ENCODE data around the gene ATP8B3. TPM values are rescaled to one million over a fixed set of nuclear protein-coding genes. Genes with fewer than 3 reads are reported as not detected.

The ATP8B3 gene
- total RNA-seq, 1 experiment from 2014 or later: 9.6 TPM

GRCh38 chr19:1787116-1787515 lies 25.0 kb downstream of the ATP8B3 start:
- H3K36me3 Mint-ChIP-seq (ENCODE audit: insufficient read depth in 1 of 3, low read depth in 3 of 3): peaks cover 0 to 4% (median 0%) of the 10 kb centered on the region in 3 experiments; a peak in 3 of 7 replicates
- H3K27me3 Mint-ChIP-seq (ENCODE audit: low read depth): peaks cover 47% of the 10 kb centered on the region
- Histone ChIP-seq H2BK120ac (ENCODE audit: low read depth, low read length, poor library complexity, severe bottlenecking) (no peak overlapping the region), H3K23me2 (ENCODE audit: insufficient read length, low read depth, low read length, poor library complexity, severe bottlenecking) (peaks cover 3% of the 10 kb centered on the region), H3K14ac (ENCODE audit: insufficient read depth, low read length) (no peak overlapping the region), H3T11ph (ENCODE audit: low read length) (no peak overlapping the region), H3K4ac (ENCODE audit: low read depth, low read length) (no peak overlapping the region), H2AFZ (ENCODE audit: low read length) (no peak overlapping the region), H3K4me2 (ENCODE audit: insufficient read depth, insufficient read length, low read length) (no peak overlapping the region), H3K4me1 (ENCODE audit: insufficient read depth, low read length) (no peaks in the 10 kb centered on the region), H3K18ac (ENCODE audit: insufficient read length, low read depth, low read length) (no peak overlapping the region), H2BK15ac (ENCODE audit: low read depth, low read length) (no peak overlapping the region), H3K79me2 (ENCODE audit: insufficient read depth, low read length) (no peaks in the 10 kb centered on the region), H2BK5ac (ENCODE audit: insufficient read length, low read length) (no peak overlapping the region), H2BK20ac (ENCODE audit: low read depth, low read length, poor library complexity, severe bottlenecking) (no peak overlapping the region), H4K5ac (ENCODE audit: insufficient read length, low read depth, low read length) (no peak overlapping the region), H3K23ac (ENCODE audit: insufficient read length, low read depth, low read length) (no peak overlapping the region), H4K20me1 (ENCODE audit: control insufficient read depth, insufficient read depth, insufficient read length) (no peaks in the 10 kb centered on the region), H3K9ac (ENCODE audit: extremely low read depth, insufficient read length, low read length) (no peak overlapping the region), H3K9me3 (ENCODE audit: control insufficient read depth, low read depth, low read length) (no peaks in the 10 kb centered on the region), H3K79me1 (ENCODE audit: insufficient read depth, low read depth, low read length, poor library complexity, severe bottlenecking) (no peaks in the 10 kb centered on the region), H4K91ac (ENCODE audit: insufficient read length, low read depth, low read length) (no peak overlapping the region), H3K27me3 (ENCODE audit: insufficient read depth, low read length) (no peaks in the 10 kb centered on the region), H3K27ac (ENCODE audit: insufficient read length, low read depth, low read length) (no peak overlapping the region), H3K56ac (ENCODE audit: insufficient read length, low read depth, low read length) (no peak overlapping the region), H2AK5ac (ENCODE audit: insufficient read length, low read length) (no peak overlapping the region), H2BK12ac (ENCODE audit: insufficient read length, low read depth, low read length) (no peak overlapping the region), H4K8ac (replicated peaks; ENCODE audit: insufficient read length, low read depth, low read length) (no peak overlapping the region)
- no peak overlapping the region for H3K4me3 Mint-ChIP-seq
- WGBS (ENCODE audit: extremely low coverage, insufficient read length, low lambda C conversion rate): no CpG with 5 or more reads among the region's 8 CpGs
- no peak overlapping the region for H3K27ac Mint-ChIP-seq
- H3K9me3 Mint-ChIP-seq: peaks cover 12 to 16% of the 10 kb centered on the region in 2 experiments; a peak in 4 of 5 replicates
- no peak for DNase-seq
- H3K4me1 Mint-ChIP-seq: no peaks in the 10 kb centered on the region
- TF ChIP-seq CTCF (conservative IDR thresholded peaks at IDR 0.05): no peak

Measured in H9 (cell line).